Measurements from ENCODE around the gene NFRKB. TPM values are rescaled to one million over a fixed set of nuclear protein-coding genes. Genes with fewer than 3 reads are reported as not detected.

Gene NFRKB
- total RNA-seq, 2 experiments from 2014 or later = 35.2 to 36.6 TPM

GRCh38 chr11:129930743-129931142 lies 35.4 kb upstream of the NFRKB start:
- ATAC-seq (no peak), DNase-seq (no peak)
- no peak for TF ChIP-seq CTCF (IDR thresholded peaks at IDR 0.05)
- H3K27ac Mint-ChIP-seq = no peak overlapping the region
- CTCF ChIA-PET = interaction anchor here (1.0 to 3.8 kb wide), 2 partner anchors 11 to 201 kb away, joined by 4 to 16 read pairs; no protein-coding TSS in a partner anchor
- no peaks in the 10 kb centered on the region for H3K4me1 Mint-ChIP-seq (ENCODE audit: low read depth)
- intact Hi-C loops (cut with micrococcal nuclease) = no loop called here
- H3K4me3 Mint-ChIP-seq = no peak overlapping the region
- no peaks in the 10 kb centered on the region for H3K9me3 Mint-ChIP-seq
- POLR2A ChIA-PET = no interaction called here
- peaks cover 7% of the 10 kb centered on the region for H3K36me3 Mint-ChIP-seq (ENCODE audit: low read depth)
- H3K27me3 Mint-ChIP-seq = no peaks in the 10 kb centered on the region

GRCh38 chr11:129930296-129930695 lies 34.9 kb upstream of the NFRKB start:
- no peak for TF ChIP-seq CTCF (IDR thresholded peaks at IDR 0.05)
- Mint-ChIP-seq H3K36me3 (ENCODE audit: low read depth) (peaks cover 8% of the 10 kb centered on the region), H3K27me3 (no peaks in the 10 kb centered on the region), H3K4me1 (ENCODE audit: low read depth) (no peaks in the 10 kb centered on the region), H3K4me3 (no peak overlapping the region), H3K9me3 (no peaks in the 10 kb centered on the region), H3K27ac (no peak overlapping the region)
- POLR2A ChIA-PET = no interaction called here
- DNase-seq = no peak
- ATAC-seq = no peak
- intact Hi-C loops (cut with micrococcal nuclease) = no loop called here
- CTCF ChIA-PET = interaction anchor here (0.9 to 3.8 kb wide), 3 partner anchors 10 to 201 kb away, joined by 3 to 16 read pairs (median 4); no protein-coding TSS in a partner anchor

- no peaks in the 10 kb centered on the region for H3K9me3 Mint-ChIP-seq
- no peaks in the 10 kb centered on the region for H3K27me3 Mint-ChIP-seq
- peaks cover 6% of the 10 kb centered on the region for H3K36me3 Mint-ChIP-seq (ENCODE audit: low read depth)
- ChIA-PET POLR2A (no interaction called here), CTCF (interaction anchor here (0.9 to 3.8 kb wide), 2 partner anchors 180 to 202 kb away, joined by 3 to 16 read pairs; no protein-coding TSS in a partner anchor)
- no peak overlapping the region for H3K4me3 Mint-ChIP-seq
- no peak for TF ChIP-seq CTCF (IDR thresholded peaks at IDR 0.05)
- H3K27ac Mint-ChIP-seq = no peak overlapping the region
- H3K4me1 Mint-ChIP-seq (ENCODE audit: low read depth) = no peaks in the 10 kb centered on the region
- no peak for DNase-seq
- no peak for ATAC-seq
- intact Hi-C loops (cut with micrococcal nuclease) = no loop called here
Measured at GRCh38 chr11:129929721-129930120, 34.3 kb upstream of the NFRKB start.

GRCh38 chr11:129928923-129929692 lies 33.7 kb upstream of the NFRKB start:
- Mint-ChIP-seq H3K9me3 (no peaks in the 10 kb centered on the region), H3K27me3 (no peaks in the 10 kb centered on the region), H3K36me3 (ENCODE audit: low read depth) (peaks cover 7% of the 10 kb centered on the region), H3K27ac (no peak overlapping the region), H3K4me1 (ENCODE audit: low read depth) (no peaks in the 10 kb centered on the region), H3K4me3 (no peak overlapping the region)
- DNase-seq (no peak), ATAC-seq (no peak)
- intact Hi-C loops (cut with micrococcal nuclease) = no loop called here
- TF ChIP-seq CTCF (IDR thresholded peaks at IDR 0.05) = no peak
- ChIA-PET POLR2A (interaction anchor here (1.1 kb wide), 1 partner anchor 203 kb away, joined by 3 read pairs; no protein-coding TSS in a partner anchor), CTCF (interaction anchor here (3.8 kb wide), 1 partner anchor 202 kb away, joined by 16 read pairs; no protein-coding TSS in a partner anchor)

GRCh38 chr11:129922674-129923073 lies 27.3 kb upstream of the NFRKB start:
- intact Hi-C loops (cut with micrococcal nuclease) = loop anchor here (2.0 to 5.0 kb wide), 2 partner anchors 75 to 210 kb away; no protein-coding TSS in a partner anchor
- CTCF ChIA-PET = interaction anchor here (0.6 to 9.8 kb wide), 17 partner anchors 10 to 223 kb away, joined by 3 to 178 read pairs (median 4); no protein-coding TSS in a partner anchor
- Mint-ChIP-seq H3K4me1 (ENCODE audit: low read depth) (peaks cover 6% of the 10 kb centered on the region), H3K27me3 (no peaks in the 10 kb centered on the region), H3K9me3 (no peaks in the 10 kb centered on the region), H3K4me3 (no peak overlapping the region), H3K36me3 (ENCODE audit: low read depth) (peaks cover 11% of the 10 kb centered on the region), H3K27ac (no peak overlapping the region)
- no peak for DNase-seq
- no peak for TF ChIP-seq CTCF (IDR thresholded peaks at IDR 0.05)
- POLR2A ChIA-PET = no interaction called here
- ATAC-seq = no peak
